GM19035 (cell line): ENCODE results near the gene BPIFB6.

Source experiments
- ATAC-seq: cut with Tn5 transposase; IDR thresholded peaks from one replicate; pipeline ENCODE4 v1.9.1; 2021; ENCODE audit not compliant: unreplicated experiment

Gene BPIFB6

DNA sequence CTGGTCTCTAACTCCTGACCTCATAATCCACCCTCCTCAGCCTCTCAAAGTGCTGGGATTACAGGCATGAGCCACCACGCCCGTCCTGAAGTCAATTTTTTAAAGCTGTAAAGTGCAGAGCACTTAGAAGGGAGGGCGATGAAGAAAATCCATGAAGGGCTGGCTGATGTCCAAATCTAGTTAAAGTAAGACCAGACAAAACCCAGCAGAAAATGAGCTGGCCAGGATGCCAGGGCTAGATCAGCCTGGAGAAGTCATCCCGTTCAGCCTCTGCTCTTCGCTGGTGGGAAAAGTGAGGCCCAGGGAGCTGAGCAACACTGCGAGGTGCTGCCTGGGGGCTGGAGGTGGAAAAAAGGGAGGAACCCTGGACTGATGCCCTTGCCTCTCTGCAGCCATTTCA lies 51.1 kb downstream of the BPIFB6 start:
- ATAC-seq: no peak

DNA sequence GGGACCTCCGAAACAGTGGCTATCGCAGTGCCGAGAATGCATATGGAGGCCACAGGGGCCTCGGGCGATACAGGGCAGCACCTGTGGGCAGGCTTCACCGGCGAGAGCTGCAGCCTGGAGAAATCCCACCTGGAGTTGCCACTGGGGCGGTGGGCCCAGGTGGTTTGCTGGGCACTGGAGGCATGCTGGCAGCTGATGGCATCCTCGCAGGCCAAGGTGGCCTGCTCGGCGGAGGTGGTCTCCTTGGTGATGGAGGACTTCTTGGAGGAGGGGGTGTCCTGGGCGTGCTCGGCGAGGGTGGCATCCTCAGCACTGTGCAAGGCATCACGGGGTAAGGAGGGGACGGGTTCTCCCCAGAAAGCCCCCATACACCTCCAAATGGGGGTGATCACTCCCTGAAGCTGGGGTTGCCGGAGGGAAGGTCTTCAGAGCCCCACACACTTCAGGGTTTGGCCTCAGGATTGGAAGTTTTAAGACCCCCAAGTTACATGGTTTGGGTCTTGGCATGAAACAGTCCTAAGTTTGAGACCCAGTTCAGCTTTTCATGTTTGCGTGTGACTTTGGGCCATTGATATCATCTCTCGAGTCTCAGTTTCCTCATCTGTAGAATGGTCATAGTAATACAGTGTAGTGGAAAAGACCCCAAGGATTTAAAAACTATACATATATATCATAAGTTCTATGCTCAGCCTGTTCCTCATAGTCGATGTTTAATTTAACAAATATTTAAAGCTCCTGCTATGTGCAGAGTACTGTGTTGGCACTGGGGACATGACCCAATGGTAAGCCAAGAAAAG lies 52.3 kb downstream of the BPIFB6 start:
- no peak for ATAC-seq

DNA sequence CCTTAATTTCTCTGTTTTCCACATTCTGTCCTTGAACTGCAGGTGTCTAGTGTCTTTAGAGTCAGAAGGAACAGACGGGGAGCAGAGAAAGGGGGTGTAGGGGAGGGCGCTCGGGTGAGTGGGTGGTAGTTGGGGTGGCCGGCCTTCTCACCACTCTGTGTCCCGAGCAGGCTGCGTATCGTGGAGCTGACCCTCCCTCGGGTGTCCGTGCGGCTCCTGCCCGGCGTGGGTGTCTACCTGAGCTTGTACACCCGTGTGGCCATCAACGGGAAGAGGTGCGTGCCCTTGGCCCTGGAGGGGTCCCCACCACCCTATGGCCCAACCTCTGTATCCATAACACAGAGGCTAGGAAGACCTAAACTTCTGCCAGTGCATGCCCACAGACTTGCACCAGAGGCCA lies 53.3 kb downstream of the BPIFB6 start:
- ATAC-seq: no peak

DNA sequence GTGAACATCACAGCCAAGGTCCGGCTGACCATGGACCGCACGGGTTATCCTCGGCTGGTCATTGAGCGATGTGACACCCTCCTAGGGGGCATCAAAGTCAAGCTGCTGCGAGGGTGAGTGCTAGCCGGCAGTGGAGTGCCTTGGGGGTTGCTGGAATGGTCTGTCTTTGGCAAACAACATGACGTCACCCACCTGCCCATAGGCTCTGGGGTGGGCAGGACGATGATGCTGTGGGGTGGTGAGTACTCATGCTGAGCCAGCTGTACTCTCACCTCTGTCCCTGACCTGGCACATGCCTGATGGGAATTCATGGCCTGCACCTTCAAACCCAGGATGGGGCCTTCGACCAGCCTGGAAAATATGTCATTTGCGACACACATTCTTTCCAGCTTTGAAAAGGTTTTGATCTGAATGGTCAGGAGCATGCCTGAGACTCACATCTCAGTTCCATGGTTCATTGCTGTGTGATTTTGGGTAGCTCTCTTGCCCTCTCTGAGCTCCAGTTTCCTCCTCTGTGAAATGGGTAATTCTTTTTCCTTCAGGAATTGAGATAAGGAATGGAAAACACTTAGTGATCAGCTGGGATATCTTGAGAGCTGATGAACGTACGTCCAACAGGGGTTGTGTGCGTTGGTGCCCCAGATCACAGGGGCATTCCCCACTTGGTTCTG lies 54.7 kb downstream of the BPIFB6 start:
- no peak for ATAC-seq

DNA sequence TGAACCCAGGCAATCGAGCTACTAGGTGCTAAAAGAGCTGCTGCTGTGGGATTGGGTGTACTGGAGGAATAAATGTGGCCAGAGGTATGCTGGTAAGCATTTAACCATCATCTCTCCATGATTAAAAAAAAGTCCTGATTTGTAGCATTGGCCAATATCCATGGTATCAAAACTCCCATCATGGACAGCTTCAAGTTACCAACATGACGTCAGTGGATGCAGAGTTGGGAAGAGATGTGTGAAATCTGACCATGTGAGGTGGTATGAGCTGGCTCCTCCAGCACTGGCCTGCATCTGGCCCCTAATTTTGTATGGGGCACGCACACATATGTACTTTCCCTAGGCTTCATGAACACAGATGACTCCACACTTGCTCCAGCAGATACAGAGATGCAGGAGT lies 59.7 kb downstream of the BPIFB6 start:
- no peak for ATAC-seq

DNA sequence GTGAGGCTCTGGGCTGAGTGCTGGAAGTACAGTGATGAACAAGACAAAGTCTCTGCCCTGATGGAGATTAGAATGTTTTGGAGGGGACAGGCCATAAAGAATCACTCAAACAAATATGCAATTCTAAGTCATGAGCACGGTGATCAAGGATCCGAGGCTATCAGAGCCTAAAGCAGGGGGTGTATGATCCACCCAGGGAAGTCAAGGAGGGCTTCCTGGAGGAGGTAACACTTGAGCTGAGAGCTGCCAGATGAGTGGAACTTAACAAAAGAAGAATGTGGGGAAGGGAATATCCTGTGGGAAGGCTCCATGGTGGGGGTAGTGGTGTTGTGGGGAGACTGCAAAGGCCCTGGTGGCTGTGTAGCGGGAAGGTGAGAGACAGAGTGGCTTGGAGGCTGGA lies 60.2 kb downstream of the BPIFB6 start:
- no peak for ATAC-seq

DNA sequence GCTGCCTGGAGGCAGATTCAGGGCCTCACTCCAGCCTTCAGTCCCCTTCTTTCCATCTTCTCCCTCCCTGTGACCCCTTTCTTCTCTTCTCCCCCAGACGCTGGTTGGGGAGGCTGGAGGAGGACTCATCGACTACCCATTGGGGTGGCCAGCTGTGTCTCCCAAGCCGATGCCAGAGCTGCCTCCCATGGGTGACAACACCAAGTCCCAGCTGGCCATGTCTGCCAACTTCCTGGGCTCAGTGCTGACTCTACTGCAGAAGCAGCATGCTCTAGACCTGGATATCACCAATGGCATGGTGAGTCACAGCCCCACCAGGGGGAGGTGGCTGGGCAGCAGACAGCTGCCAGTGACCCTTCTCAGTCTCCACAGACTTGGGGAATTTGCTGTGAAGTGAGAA lies 60.9 kb downstream of the BPIFB6 start:
- no peak for ATAC-seq

DNA sequence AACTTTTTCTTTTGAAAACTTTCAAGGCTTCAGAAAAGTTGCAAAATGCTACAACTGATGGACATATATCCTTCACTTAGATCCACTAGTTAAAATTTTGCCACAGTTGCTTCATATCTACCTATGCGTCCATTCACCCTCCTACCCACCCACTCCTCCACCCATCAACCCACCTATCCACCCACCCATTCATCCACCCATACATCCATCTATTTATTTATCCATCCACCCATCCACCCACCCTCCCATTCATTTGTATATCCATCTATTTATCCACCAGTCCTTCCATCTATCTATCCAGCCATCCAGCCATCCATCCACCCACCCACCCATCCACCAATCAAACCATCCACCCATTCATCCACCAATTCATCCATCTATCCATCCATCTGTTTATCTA lies 61.6 kb downstream of the BPIFB6 start:
- ATAC-seq: no peak

DNA sequence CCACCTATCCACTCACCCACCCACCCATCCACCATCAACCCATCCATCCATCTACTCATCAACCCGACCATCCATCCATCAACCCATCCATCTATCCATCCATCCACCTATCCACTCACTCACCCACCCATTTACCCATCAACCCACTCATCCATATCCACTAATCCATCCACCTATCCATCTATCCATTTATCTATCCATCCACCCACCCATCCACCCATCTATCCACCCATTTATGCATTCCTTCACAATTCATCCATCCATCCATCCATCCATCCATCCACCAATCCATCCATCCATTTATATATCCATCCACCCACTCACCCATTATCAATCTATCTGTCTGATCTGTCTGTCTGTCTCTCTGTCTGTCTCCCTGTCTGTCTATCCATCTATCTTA lies 62.1 kb downstream of the BPIFB6 start:
- ATAC-seq: no peak
